NCI-H1417 treated with DMSO at 0.1 percent for 48 hours (cell line): ENCODE data around the gene HBB.

ENCODE experiments used
- DNase-seq: peaks from one replicate; lab custom pipeline; 2025; lab: John Stamatoyannopoulos, UW

The HBB gene

GRCh38 chr11:5227681-5228080, 810 bp upstream of the HBB start:
- no peak for DNase-seq

- DNase-seq, result no peak
Measured at GRCh38 chr11:5225480-5225871, 1.4 kb downstream of the HBB start.

GRCh38 chr11:5224538-5225479, 2.1 kb downstream of the HBB start:
- no peak for DNase-seq

GRCh38 chr11:5223686-5224085, 3.2 kb downstream of the HBB start:
- DNase-seq, result no peak

- DNase-seq, result no peak
Measured at GRCh38 chr11:5223146-5223545, 3.7 kb downstream of the HBB start.

- DNase-seq, result no peak
Measured at GRCh38 chr11:5210376-5210885, 16.4 kb downstream of the HBB start.

GRCh38 chr11:5204787-5205186, 22.1 kb downstream of the HBB start:
- no peak for DNase-seq

GRCh38 chr11:5203366-5203765, 23.5 kb downstream of the HBB start:
- DNase-seq, result no peak

GRCh38 chr11:5200582-5200981, 26.3 kb downstream of the HBB start, which contains the start of gene OR51V1:
OR51V1 (minus strand) TSS chr11:5200682; CDS start chr11:5200682, 0 bp downstream.
- no peak for DNase-seq

GRCh38 chr11:5198285-5198684, 28.6 kb downstream of the HBB start:
- DNase-seq, result no peak

- DNase-seq, result no peak
Measured at GRCh38 chr11:5197536-5197935, 29.3 kb downstream of the HBB start.

GRCh38 chr11:5196731-5197130, 30.1 kb downstream of the HBB start:
- no peak for DNase-seq

- no peak for DNase-seq
Measured at GRCh38 chr11:5196067-5196466, 30.8 kb downstream of the HBB start.

GRCh38 chr11:5192738-5193137, 34.1 kb downstream of the HBB start:
- no peak for DNase-seq

GRCh38 chr11:5188201-5188600, 38.7 kb downstream of the HBB start:
- DNase-seq, result no peak

- no peak for DNase-seq
Measured at GRCh38 chr11:5178046-5178837, 48.6 kb downstream of the HBB start.
